ENCODE measurements around the gene PRPS1.

DNA sequence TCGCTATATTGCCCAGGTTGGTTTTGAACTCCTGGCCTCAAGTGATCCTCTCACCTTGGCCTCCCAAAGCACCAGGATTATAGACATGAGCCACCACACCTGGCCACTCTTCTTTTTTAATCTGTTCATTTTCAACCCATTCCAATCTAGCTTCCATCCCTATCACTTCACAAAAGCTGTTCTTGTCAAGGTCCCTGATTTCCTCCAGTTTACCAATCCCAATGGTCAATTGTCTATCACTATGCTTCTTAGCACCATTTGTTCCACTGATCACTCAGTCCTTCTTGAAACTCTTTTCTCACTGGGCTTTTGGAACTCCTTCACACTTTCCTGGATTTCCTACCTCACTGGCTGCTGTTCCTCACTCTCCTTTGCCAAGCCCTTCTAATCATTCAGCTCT, 38.6 kb downstream of the PRPS1 start:
- TF ChIP-seq, protein P1, sequence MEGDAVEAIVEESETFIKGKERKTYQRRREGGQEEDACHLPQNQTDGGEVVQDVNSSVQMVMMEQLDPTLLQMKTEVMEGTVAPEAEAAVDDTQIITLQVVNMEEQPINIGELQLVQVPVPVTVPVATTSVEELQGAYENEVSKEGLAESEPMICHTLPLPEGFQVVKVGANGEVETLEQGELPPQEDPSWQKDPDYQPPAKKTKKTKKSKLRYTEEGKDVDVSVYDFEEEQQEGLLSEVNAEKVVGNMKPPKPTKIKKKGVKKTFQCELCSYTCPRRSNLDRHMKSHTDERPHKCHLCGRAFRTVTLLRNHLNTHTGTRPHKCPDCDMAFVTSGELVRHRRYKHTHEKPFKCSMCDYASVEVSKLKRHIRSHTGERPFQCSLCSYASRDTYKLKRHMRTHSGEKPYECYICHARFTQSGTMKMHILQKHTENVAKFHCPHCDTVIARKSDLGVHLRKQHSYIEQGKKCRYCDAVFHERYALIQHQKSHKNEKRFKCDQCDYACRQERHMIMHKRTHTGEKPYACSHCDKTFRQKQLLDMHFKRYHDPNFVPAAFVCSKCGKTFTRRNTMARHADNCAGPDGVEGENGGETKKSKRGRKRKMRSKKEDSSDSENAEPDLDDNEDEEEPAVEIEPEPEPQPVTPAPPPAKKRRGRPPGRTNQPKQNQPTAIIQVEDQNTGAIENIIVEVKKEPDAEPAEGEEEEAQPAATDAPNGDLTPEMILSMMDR (conservative IDR thresholded peaks at IDR 0.05 in 1 of 2, IDR thresholded peaks at IDR 0.05 in 1 of 2; ENCODE audit: low read depth in 1 of 2, low read length in 2 of 2): no peak
- TF ChIP-seq EZH2 (IDR thresholded peaks at IDR 0.05; ENCODE audit: low read length, missing control alignments): no peak

All from fibroblast of lung (primary cell).